ENCODE measurements around the gene DLG1.

- TF ChIP-seq, protein P1, sequence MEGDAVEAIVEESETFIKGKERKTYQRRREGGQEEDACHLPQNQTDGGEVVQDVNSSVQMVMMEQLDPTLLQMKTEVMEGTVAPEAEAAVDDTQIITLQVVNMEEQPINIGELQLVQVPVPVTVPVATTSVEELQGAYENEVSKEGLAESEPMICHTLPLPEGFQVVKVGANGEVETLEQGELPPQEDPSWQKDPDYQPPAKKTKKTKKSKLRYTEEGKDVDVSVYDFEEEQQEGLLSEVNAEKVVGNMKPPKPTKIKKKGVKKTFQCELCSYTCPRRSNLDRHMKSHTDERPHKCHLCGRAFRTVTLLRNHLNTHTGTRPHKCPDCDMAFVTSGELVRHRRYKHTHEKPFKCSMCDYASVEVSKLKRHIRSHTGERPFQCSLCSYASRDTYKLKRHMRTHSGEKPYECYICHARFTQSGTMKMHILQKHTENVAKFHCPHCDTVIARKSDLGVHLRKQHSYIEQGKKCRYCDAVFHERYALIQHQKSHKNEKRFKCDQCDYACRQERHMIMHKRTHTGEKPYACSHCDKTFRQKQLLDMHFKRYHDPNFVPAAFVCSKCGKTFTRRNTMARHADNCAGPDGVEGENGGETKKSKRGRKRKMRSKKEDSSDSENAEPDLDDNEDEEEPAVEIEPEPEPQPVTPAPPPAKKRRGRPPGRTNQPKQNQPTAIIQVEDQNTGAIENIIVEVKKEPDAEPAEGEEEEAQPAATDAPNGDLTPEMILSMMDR (IDR thresholded peaks at IDR 0.05; ENCODE audit: poor library complexity): no peak
- no peak for TF ChIP-seq EZH2 (IDR thresholded peaks at IDR 0.05; ENCODE audit: borderline replicate concordance)
Observed at GRCh38 chr3:197011780-197012539, 286.5 kb downstream of the DLG1 start.
